Stomach (tissue), 9 donors: ENCODE data around the gene TCOF1. TPM values are rescaled to one million over a fixed set of nuclear protein-coding genes. Genes with fewer than 3 reads are reported as not detected.

ENCODE experiments used
- DNase-seq, 2 donors: peaks; one replicate each; pipeline versions ENCODE4 v3.0.0 to v3.0.0-alpha.2; 2013 to 2019
- H3K27ac ChIP-seq, 5 donors: fragments of 200-600 bp in 4 of 5; sonication (generic) in 4 of 5; one replicate each; pipeline ENCODE4 v1.5.1; 2013 to 2019; ENCODE audit warnings: mild to moderate bottlenecking in 1 of 5, moderate library complexity in 1 of 5
- H3K27me3 ChIP-seq, 3 donors: fragments of 200-600 bp; sonication (generic); one replicate each; pipeline ENCODE4 v1.5.1; 2017 to 2019; ENCODE audit warnings: mixed run types in 1 of 3
- H3K36me3 ChIP-seq, 4 donors: fragments of 200-600 bp; sonication (generic); 1 replicate in 3 of 4; 2 replicates in 1 of 4; pipeline ENCODE4 v1.5.1; 2016 to 2019
- H3K4me1 ChIP-seq, 4 donors: fragments of 200-600 bp; sonication (generic); one replicate each; pipeline ENCODE4 v1.5.1; 2016 to 2019
- H3K4me3 ChIP-seq, 4 donors: fragments of 200-600 bp; sonication (generic) in 3 of 4; one replicate each; pipeline ENCODE4 v1.5.1; 2016 to 2019; ENCODE audit warnings: mild to moderate bottlenecking in 1 of 4
- H3K9me3 ChIP-seq, 4 donors: fragments of 200-600 bp; sonication (generic); one replicate each; pipeline ENCODE4 v1.5.1; 2016 to 2019
- EP300 ChIP-seq: sonication (generic); formaldehyde crosslinking; IDR thresholded peaks from one replicate; pipeline ENCODE4 v1.6.1; 2017; ENCODE audit warnings: antibody characterized with exemption
- POLR2A ChIP-seq, 4 donors: fragments of 450-650 bp; IDR thresholded peaks; one replicate each; pipeline ENCODE4 v1.6.1; 2016; ENCODE audit warnings: antibody characterized with exemption in 4 of 4, control low read depth in 2 of 4, mild to moderate bottlenecking in 1 of 4, moderate library complexity in 1 of 4
- POLR2AphosphoS5 ChIP-seq, 3 donors: sonication (generic); formaldehyde crosslinking; IDR thresholded peaks; one replicate each; pipeline ENCODE4 v1.6.1; 2016; ENCODE audit warnings: antibody characterized with exemption in 3 of 3
- WGBS, 5 donors: extraction: QIAGEN DNeasy Blood & Tissue Kit in 3 of 5; methylation state at CpG; one replicate each; pipeline versions ENCODE4 v1.1.5 to v1.1.7; 2013 to 2018; 5-methylcytosine and 5-hydroxymethylcytosine counted together
- intact Hi-C: fragments of 100-400 bp; cut with DNase I; formaldehyde crosslinking; loops from one replicate; pipeline ENCODE4 v1.15.1; 2023; ENCODE audit warnings: low total_unique reads
- polyA plus RNA-seq, 3 donors: library from polyadenylated mRNA; stranded (reverse); fragments of 200-250 nt; gene quantifications; one replicate each; pipeline ENCODE4 v1.2.3, GENCODE V29; 2013
- total RNA-seq, 5 donors: library from RNA; depleted of rRNA; stranded (reverse); fragments of >200 nt; gene quantifications; one replicate each; pipeline versions ENCODE4 v1.1.0 to v1.2.3, GENCODE V29; 2014 to 2016
- TF ChIP-seq, protein P1 (sequence below), 7 experiments: fragments of 450-650 bp in 4 of 7; fragments of 200-600 bp in 3 of 7; sonication (generic) in 3 of 7; IDR thresholded peaks; one replicate each; pipeline ENCODE4 v1.5.1; 2016 to 2019; ENCODE audit warnings: antibody characterized with exemption in 7 of 7, control low read depth in 2 of 7, mild to moderate bottlenecking in 1 of 7
- donor health status: healthy with polysubstance abuse.
- donor health status: Bipolar disorder and iron deficiency.
- donor health status: healthy.

The TCOF1 gene
- total and polyA plus RNA-seq, 8 donors, result 11.7 to 74.1 (median 27.0) TPM

DNA sequence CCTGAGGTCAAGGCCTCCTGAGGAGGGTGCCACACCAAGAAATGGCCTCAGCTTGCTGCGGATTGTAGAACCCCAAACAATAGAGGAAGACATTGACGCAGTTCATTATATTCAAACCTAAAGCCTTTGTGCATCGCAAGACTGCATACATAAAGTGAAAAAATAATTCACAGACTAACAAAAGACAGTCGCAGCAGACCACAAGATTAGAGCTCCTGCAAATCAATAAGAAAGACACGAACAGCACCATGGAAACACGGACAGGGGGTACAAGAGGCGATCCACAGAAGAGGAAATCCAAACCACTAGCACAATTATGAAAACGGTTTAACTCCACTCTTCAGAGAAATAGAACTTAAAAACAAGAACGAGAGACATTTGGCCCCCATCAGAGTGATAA lies 10.0 kb upstream of the TCOF1 start:
- Histone ChIP-seq H3K4me3 (no peak overlapping the region), H3K27me3 (no peaks in the 10 kb centered on the region), H3K4me1 (peaks cover 0 to 9% (median 6%) of the 10 kb centered on the region in 4 donors), H3K27ac (no peak overlapping the region), H3K36me3 (no peaks in the 10 kb centered on the region), H3K9me3 (no peaks in the 10 kb centered on the region)
- 66 to 74% (median 68%) methylated on average over 9 of the region's 9 CpGs for WGBS, 5 donors
- TF ChIP-seq POLR2A (IDR thresholded peaks at IDR 0.05) (no peak), EP300 (no peak), POLR2AphosphoS5 (IDR thresholded peaks at IDR 0.05) (no peak)
- TF ChIP-seq, protein P1, sequence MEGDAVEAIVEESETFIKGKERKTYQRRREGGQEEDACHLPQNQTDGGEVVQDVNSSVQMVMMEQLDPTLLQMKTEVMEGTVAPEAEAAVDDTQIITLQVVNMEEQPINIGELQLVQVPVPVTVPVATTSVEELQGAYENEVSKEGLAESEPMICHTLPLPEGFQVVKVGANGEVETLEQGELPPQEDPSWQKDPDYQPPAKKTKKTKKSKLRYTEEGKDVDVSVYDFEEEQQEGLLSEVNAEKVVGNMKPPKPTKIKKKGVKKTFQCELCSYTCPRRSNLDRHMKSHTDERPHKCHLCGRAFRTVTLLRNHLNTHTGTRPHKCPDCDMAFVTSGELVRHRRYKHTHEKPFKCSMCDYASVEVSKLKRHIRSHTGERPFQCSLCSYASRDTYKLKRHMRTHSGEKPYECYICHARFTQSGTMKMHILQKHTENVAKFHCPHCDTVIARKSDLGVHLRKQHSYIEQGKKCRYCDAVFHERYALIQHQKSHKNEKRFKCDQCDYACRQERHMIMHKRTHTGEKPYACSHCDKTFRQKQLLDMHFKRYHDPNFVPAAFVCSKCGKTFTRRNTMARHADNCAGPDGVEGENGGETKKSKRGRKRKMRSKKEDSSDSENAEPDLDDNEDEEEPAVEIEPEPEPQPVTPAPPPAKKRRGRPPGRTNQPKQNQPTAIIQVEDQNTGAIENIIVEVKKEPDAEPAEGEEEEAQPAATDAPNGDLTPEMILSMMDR (IDR thresholded peaks at IDR 0.05), result no peak
- intact Hi-C loops, result no loop called here
- DNase-seq, result no peak

DNA sequence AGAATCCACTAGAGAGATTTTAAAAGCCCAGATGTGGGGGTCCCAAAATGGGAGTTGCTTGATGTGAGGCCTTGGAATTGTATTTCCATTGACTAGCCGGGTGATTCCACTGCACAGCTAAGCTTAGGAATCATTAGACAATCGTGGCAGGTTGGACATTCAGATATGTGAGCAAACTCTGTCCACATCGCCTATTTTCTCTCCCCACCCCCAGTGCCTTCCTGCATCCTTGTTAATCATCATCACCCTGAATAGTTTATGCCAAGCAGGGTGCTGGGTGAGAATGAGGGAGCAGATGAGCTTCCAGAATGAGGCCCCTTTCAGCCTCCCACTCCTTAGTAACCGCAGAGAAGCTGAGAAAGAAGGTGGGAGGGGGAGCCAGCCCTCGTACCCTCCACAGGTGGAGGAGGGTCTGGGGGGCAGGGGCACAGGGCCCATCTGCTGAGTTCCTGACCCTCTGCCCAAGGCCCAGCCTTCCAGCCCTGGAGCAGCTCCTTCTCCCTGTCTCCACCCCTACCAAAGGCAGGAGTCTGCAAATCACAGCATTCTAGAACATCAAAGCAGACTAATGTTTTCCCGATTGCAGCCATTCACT lies 7.7 kb upstream of the TCOF1 start:
- H3K9me3 ChIP-seq, result no peaks in the 10 kb centered on the region
- no peaks in the 10 kb centered on the region for H3K27me3 ChIP-seq
- H3K36me3 ChIP-seq, result no peaks in the 10 kb centered on the region
- peaks cover 0 to 9% (median 6%) of the 10 kb centered on the region in 4 donors for H3K4me1 ChIP-seq
- no peak for DNase-seq
- intact Hi-C loops, result no loop called here
- H3K4me3 ChIP-seq, result no peak overlapping the region
- TF ChIP-seq, protein P1 (IDR thresholded peaks at IDR 0.05), result no peak
- TF ChIP-seq EP300 (no peak), POLR2AphosphoS5 (IDR thresholded peaks at IDR 0.05) (no peak), POLR2A (IDR thresholded peaks at IDR 0.05) (no peak)
- WGBS, 5 donors, result 77 to 89% (median 86%) methylated on average over 5 to 6 of the region's 6 CpGs
- H3K27ac ChIP-seq, result no peak overlapping the region

DNA sequence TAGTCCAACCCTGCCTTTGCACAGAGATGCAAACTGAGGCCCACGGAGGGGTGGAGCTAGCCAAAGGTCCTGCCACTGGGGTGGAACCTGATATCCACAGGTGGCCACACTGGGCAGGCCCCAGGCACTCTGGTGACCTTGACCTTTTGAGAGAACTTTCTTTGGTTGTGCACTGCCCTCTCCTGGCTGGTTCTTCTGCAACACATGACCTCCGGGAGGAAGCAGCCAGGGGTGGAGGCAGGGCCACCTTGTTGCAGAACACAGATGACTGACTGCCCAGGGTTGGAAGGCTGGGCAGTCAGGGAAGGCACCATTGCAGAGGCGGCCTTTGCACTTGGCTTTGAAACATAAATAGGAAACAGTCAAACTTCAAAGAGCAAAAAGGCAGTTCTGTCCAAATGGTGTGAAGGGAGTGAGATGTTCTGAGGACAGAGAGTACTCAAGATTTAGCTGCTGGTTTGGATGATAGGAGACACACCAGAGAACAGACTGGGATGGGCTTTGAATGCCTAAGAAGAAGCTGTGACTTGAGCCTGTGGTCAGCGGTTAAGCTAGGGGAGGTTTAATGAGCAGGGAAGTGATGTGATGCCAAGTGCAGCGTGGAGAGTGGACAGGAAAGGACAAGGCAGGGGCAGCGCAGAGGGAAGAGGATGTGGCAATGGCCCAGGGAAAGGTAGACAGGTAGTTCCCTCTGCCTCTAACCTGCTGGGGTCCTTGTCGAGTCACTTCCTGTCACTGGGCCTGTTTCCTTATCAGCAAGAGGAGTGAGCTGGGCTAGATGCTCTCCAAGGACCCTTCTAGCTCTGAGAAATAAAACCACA lies 6.8 kb upstream of the TCOF1 start:
- intact Hi-C loops, result no loop called here
- no peak overlapping the region for H3K27ac ChIP-seq
- H3K36me3 ChIP-seq, result no peaks in the 10 kb centered on the region
- H3K27me3 ChIP-seq, result no peaks in the 10 kb centered on the region
- H3K4me1 ChIP-seq, result peaks cover 0 to 9% (median 6%) of the 10 kb centered on the region in 4 donors
- TF ChIP-seq, protein P1 (IDR thresholded peaks at IDR 0.05), result peak in 4 of 7 experiments; percentile 6 to 59 (median 46)
- TF ChIP-seq POLR2A (IDR thresholded peaks at IDR 0.05), result no peak
- TF ChIP-seq EP300, result no peak
- TF ChIP-seq POLR2AphosphoS5 (IDR thresholded peaks at IDR 0.05), result peak in 1 of 3 donors; percentile 65
- H3K9me3 ChIP-seq, result no peaks in the 10 kb centered on the region
- WGBS, 5 donors, result 44 to 57% (median 47%) methylated on average over 7 of the region's 7 CpGs
- peak; percentile 78 to 85 for DNase-seq
- H3K4me3 ChIP-seq, result no peak overlapping the region

DNA sequence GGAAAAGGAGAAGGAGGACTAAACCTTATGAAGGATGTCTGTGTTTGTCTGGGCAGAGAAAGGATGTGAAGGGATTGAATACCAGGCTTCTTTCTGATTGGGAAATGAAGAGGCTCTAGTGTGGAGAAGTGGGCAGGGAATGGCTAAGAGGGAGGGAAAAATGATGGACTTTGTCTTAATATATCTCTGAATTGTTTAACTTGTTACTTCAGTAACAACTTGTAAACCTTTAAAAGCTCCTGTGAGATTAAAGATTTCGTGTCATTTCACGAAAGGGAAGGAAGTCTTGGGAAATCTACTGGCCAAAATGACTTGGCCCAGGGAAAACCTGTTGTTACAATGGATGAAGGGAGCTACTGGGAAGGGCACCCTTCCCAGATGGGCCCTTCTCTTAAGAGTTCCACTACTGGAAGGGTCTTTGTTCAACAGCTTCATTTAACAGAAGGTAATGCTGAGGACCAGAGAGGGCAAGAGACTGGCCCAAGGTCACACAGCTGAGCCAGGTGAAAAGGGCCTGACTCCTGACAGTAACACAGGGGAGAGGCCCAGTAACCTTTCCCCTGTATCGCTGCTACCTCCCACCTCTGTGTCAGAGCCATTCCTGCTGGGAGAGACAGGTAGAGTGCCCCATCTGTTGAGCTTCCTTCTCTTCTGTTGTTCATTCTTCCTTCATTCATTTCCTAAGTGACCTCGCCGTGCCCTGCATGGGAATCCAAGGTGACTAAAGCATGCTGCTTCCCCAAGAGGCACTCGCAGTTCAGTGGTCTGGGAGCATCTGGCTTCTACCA lies 5.1 kb upstream of the TCOF1 start:
- WGBS, 5 donors, result 77 to 86% (median 80%) methylated on average over 6 of the region's 6 CpGs
- H3K27me3 ChIP-seq, result no peaks in the 10 kb centered on the region
- intact Hi-C loops, result no loop called here
- DNase-seq, result no peak
- TF ChIP-seq EP300 (no peak), POLR2AphosphoS5 (IDR thresholded peaks at IDR 0.05) (no peak), POLR2A (IDR thresholded peaks at IDR 0.05) (no peak)
- TF ChIP-seq, protein P1 (IDR thresholded peaks at IDR 0.05), result no peak
- H3K4me1 ChIP-seq, result peaks cover 0 to 18% (median 10%) of the 10 kb centered on the region in 4 donors
- H3K27ac ChIP-seq, result no peak overlapping the region
- no peaks in the 10 kb centered on the region for H3K9me3 ChIP-seq
- H3K4me3 ChIP-seq, result no peak overlapping the region
- H3K36me3 ChIP-seq, result no peaks in the 10 kb centered on the region
